ENCODE measurements around the gene RAD9A.

DNA sequence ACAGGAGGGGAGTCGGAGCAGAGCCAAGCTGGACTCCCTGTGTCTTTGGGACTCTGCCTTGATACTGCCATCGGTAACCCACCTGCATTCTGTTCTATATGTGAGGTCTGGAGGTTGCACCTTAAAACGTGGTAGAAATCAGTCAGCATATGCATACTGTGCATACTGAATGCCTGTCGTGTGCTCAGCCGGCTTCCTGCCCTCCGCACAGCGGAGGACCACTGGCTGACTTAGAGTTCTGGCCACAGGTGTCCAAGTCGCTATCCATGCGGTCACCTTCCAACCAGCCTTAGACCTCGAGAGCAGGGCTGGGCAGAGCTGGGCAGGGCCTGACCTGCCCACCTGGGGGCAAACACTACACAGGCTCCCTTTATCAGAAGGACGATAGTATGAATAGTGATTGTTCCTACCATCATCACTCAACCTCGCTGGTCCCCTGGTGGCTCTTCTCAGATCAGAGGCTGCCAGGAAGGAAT, 15.9 kb downstream of the RAD9A start:
- TF ChIP-seq, protein P1, sequence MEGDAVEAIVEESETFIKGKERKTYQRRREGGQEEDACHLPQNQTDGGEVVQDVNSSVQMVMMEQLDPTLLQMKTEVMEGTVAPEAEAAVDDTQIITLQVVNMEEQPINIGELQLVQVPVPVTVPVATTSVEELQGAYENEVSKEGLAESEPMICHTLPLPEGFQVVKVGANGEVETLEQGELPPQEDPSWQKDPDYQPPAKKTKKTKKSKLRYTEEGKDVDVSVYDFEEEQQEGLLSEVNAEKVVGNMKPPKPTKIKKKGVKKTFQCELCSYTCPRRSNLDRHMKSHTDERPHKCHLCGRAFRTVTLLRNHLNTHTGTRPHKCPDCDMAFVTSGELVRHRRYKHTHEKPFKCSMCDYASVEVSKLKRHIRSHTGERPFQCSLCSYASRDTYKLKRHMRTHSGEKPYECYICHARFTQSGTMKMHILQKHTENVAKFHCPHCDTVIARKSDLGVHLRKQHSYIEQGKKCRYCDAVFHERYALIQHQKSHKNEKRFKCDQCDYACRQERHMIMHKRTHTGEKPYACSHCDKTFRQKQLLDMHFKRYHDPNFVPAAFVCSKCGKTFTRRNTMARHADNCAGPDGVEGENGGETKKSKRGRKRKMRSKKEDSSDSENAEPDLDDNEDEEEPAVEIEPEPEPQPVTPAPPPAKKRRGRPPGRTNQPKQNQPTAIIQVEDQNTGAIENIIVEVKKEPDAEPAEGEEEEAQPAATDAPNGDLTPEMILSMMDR (conservative IDR thresholded peaks at IDR 0.05; ENCODE audit: low read depth, low read length) = no peak
- TF ChIP-seq EZH2 (IDR thresholded peaks at IDR 0.05; ENCODE audit: borderline replicate concordance, low read depth, low read length, poor library complexity, severe bottlenecking) = no peak
